GM23338 (cell line): ENCODE measurements around the gene B3GALNT2.

ENCODE experiments used
- CREB1 ChIP-seq: fragments of 250-450 bp; sonication (Bioruptor Pico); IDR thresholded peaks from 2 replicates; pipeline ENCODE4 v1.5.0; 2020; ENCODE audit warnings: low read depth, mild to moderate bottlenecking, moderate library complexity
- EZH2 ChIP-seq: fragments of 200-600 bp; sonication (generic); IDR thresholded peaks from one replicate; pipeline ENCODE4 v1.8.0; 2017; ENCODE audit warnings: antibody characterized with exemption, mild to moderate bottlenecking, low read depth; ENCODE audit not compliant: unreplicated experiment
- EZH2phosphoT487 ChIP-seq: fragments of 200-600 bp; sonication (generic); IDR thresholded peaks from one replicate; pipeline ENCODE4 v1.8.1; 2018; ENCODE audit warnings: antibody characterized with exemption; ENCODE audit not compliant: unreplicated experiment
- JUNB ChIP-seq: IDR thresholded peaks from one replicate; pipeline ENCODE4 v1.6.1; 2016; ENCODE audit warnings: antibody characterized with exemption; ENCODE audit not compliant: unreplicated experiment
- NANOG ChIP-seq: IDR thresholded peaks from 2 replicates; pipeline ENCODE4 v1.6.1; 2016; ENCODE audit warnings: antibody characterized with exemption, borderline replicate concordance
- POLR2AphosphoS5 ChIP-seq: IDR thresholded peaks from 2 replicates; pipeline ENCODE4 v1.6.1; 2016; ENCODE audit warnings: antibody characterized with exemption, low read depth
- TF ChIP-seq, protein P1 (sequence below), 2 experiments: fragments of 200-600 bp in 1 of 2; sonication (generic) in 1 of 2; conservative IDR thresholded peaks; 2 replicates each; pipeline versions ENCODE4 v1.5.1 to v1.6.1; 2016 to 2017; ENCODE audit warnings: antibody characterized with exemption in 2 of 2, low read depth in 2 of 2, mild to moderate bottlenecking in 2 of 2, moderate library complexity in 1 of 2
- TF ChIP-seq, protein P2 (sequence below): IDR thresholded peaks from one replicate; pipeline ENCODE4 v1.6.1; 2018; ENCODE audit warnings: antibody characterized with exemption; ENCODE audit not compliant: unreplicated experiment
- TF ChIP-seq, protein P3 (sequence below): IDR thresholded peaks from 2 replicates; pipeline ENCODE4 v1.6.1; 2016; ENCODE audit warnings: antibody characterized with exemption

DNA sequence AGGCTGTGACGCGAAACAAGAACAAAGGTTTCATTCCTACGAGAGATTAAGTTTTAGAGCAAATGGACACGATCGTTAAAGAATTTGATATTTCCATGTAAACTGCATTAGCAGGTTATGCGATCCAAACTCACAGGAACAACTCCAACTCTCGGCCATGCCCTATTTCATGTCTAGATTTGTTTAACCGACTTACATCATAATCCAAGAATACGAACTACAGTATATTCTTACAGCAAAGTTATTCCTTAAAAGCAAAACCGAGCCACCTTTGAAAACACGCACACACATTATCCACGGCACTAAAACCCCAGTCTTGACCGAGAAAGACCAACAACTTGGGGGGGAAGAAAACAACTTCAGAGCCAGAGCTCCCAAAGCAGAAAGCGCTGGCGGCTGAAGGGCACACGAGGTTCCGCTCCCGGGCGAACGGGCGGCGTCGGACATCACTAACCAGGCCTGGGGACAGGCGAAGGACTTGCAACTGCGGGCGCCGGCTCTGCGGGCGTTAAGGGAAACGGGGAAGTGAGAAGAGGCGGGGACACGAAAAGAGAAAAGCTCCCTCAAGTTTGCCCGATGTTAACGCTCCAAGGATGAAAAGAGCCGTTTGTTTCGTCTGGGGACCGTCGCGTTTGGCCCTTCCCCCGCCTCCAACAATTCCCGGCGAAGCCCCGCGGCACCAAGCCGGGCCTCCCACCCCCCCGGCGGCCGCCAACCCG is 690 bp downstream of the B3GALNT2 start:
- no peak for TF ChIP-seq EZH2
- TF ChIP-seq POLR2AphosphoS5 = no peak
- TF ChIP-seq, protein P1, sequence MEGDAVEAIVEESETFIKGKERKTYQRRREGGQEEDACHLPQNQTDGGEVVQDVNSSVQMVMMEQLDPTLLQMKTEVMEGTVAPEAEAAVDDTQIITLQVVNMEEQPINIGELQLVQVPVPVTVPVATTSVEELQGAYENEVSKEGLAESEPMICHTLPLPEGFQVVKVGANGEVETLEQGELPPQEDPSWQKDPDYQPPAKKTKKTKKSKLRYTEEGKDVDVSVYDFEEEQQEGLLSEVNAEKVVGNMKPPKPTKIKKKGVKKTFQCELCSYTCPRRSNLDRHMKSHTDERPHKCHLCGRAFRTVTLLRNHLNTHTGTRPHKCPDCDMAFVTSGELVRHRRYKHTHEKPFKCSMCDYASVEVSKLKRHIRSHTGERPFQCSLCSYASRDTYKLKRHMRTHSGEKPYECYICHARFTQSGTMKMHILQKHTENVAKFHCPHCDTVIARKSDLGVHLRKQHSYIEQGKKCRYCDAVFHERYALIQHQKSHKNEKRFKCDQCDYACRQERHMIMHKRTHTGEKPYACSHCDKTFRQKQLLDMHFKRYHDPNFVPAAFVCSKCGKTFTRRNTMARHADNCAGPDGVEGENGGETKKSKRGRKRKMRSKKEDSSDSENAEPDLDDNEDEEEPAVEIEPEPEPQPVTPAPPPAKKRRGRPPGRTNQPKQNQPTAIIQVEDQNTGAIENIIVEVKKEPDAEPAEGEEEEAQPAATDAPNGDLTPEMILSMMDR (conservative IDR thresholded peaks at IDR 0.05; ENCODE audit: low read depth in 2 of 2) = no peak
- TF ChIP-seq, protein P2, sequence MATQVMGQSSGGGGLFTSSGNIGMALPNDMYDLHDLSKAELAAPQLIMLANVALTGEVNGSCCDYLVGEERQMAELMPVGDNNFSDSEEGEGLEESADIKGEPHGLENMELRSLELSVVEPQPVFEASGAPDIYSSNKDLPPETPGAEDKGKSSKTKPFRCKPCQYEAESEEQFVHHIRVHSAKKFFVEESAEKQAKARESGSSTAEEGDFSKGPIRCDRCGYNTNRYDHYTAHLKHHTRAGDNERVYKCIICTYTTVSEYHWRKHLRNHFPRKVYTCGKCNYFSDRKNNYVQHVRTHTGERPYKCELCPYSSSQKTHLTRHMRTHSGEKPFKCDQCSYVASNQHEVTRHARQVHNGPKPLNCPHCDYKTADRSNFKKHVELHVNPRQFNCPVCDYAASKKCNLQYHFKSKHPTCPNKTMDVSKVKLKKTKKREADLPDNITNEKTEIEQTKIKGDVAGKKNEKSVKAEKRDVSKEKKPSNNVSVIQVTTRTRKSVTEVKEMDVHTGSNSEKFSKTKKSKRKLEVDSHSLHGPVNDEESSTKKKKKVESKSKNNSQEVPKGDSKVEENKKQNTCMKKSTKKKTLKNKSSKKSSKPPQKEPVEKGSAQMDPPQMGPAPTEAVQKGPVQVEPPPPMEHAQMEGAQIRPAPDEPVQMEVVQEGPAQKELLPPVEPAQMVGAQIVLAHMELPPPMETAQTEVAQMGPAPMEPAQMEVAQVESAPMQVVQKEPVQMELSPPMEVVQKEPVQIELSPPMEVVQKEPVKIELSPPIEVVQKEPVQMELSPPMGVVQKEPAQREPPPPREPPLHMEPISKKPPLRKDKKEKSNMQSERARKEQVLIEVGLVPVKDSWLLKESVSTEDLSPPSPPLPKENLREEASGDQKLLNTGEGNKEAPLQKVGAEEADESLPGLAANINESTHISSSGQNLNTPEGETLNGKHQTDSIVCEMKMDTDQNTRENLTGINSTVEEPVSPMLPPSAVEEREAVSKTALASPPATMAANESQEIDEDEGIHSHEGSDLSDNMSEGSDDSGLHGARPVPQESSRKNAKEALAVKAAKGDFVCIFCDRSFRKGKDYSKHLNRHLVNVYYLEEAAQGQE = no peak
- no peak for TF ChIP-seq EZH2phosphoT487
- TF ChIP-seq CREB1 = no peak
- no peak for TF ChIP-seq NANOG
- no peak for TF ChIP-seq JUNB
- TF ChIP-seq, protein P3, sequence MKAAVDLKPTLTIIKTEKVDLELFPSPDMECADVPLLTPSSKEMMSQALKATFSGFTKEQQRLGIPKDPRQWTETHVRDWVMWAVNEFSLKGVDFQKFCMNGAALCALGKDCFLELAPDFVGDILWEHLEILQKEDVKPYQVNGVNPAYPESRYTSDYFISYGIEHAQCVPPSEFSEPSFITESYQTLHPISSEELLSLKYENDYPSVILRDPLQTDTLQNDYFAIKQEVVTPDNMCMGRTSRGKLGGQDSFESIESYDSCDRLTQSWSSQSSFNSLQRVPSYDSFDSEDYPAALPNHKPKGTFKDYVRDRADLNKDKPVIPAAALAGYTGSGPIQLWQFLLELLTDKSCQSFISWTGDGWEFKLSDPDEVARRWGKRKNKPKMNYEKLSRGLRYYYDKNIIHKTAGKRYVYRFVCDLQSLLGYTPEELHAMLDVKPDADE = no peak
